Glutamatergic neuron (in vitro differentiated cells): ENCODE measurements around the gene SREBF2. TPM values are rescaled to one million over a fixed set of nuclear protein-coding genes. Genes with fewer than 3 reads are reported as not detected.

Experiments used
- DNase-seq: peaks from one replicate; pipeline ENCODE4 v3.0.0; 2022
- H3K27ac Mint-ChIP-seq: one replicate; pipeline ENCODE4 v1.8.0; 2020; ENCODE audit warnings: mild to moderate bottlenecking, mixed read lengths, inconsistent platforms; ENCODE audit not compliant: unreplicated experiment
- H3K27me3 Mint-ChIP-seq: one replicate; pipeline ENCODE4 v1.8.0; 2020; ENCODE audit warnings: mild to moderate bottlenecking, moderate library complexity, mixed read lengths, inconsistent platforms; ENCODE audit not compliant: unreplicated experiment
- H3K36me3 Mint-ChIP-seq: one replicate; pipeline ENCODE4 v1.8.0; 2020; ENCODE audit warnings: mild to moderate bottlenecking, mixed read lengths, inconsistent platforms; ENCODE audit not compliant: unreplicated experiment
- H3K4me1 Mint-ChIP-seq: one replicate; pipeline ENCODE4 v1.8.0; 2020; ENCODE audit warnings: mild to moderate bottlenecking, low read depth, mixed read lengths, inconsistent platforms; ENCODE audit not compliant: unreplicated experiment
- H3K4me3 Mint-ChIP-seq: one replicate; pipeline ENCODE4 v1.8.0; 2020; ENCODE audit warnings: mild to moderate bottlenecking, mixed read lengths, inconsistent platforms; ENCODE audit not compliant: unreplicated experiment
- H3K9me3 Mint-ChIP-seq: one replicate; pipeline ENCODE4 v1.8.0; 2020; ENCODE audit warnings: mild to moderate bottlenecking, moderate library complexity, mixed read lengths, inconsistent platforms; ENCODE audit not compliant: unreplicated experiment
- CTCF ChIP-seq: fragments of 200-600 bp; sonication (generic); IDR thresholded peaks from one replicate; pipeline ENCODE4 v1.5.0; 2021; ENCODE audit not compliant: partially characterized antibody, unreplicated experiment
- total RNA-seq: library from RNA; stranded (reverse); fragmentation: NEBNext Ultra II Directional; extraction: Animal tissue kit (Norgen Biotek cat#: 25700); gene quantifications from one replicate; pipeline ENCODE4 v1.2.1, GENCODE V29; 2021; ENCODE audit not compliant: unreplicated experiment

Gene SREBF2
- total RNA-seq, 1 donor from 2014 or later, result 291 TPM

- Mint-ChIP-seq H3K4me3 (no peak overlapping the region), H3K36me3 (no peaks in the 10 kb centered on the region), H3K9me3 (peaks cover 19% of the 10 kb centered on the region), H3K4me1 (peaks cover 21% of the 10 kb centered on the region), H3K27me3 (peaks cover 12% of the 10 kb centered on the region), H3K27ac (peak overlapping the region; percentile 62)
- no peak for DNase-seq
- TF ChIP-seq CTCF, result no peak
Measured at GRCh38 chr22:41830174-41830573, 2.7 kb upstream of the SREBF2 start.

- Mint-ChIP-seq H3K4me1 (peaks cover 17% of the 10 kb centered on the region), H3K4me3 (peak overlapping the region; percentile 87), H3K27me3 (peaks cover 12% of the 10 kb centered on the region), H3K36me3 (peaks cover 5% of the 10 kb centered on the region), H3K27ac (peak overlapping the region; percentile 99), H3K9me3 (peaks cover 19% of the 10 kb centered on the region)
- no peak for TF ChIP-seq CTCF
- no peak for DNase-seq
Measured at GRCh38 chr22:41831383-41831782, 1.5 kb upstream of the SREBF2 start.

- H3K4me1 Mint-ChIP-seq, result peaks cover 20% of the 10 kb centered on the region
- H3K9me3 Mint-ChIP-seq, result peaks cover 19% of the 10 kb centered on the region
- H3K27me3 Mint-ChIP-seq, result peaks cover 12% of the 10 kb centered on the region
Measured at GRCh38 chr22:41831828-41832552, 915 bp upstream of the SREBF2 start.

GRCh38 chr22:41833369-41834004 is 582 bp downstream of the SREBF2 start:
- Mint-ChIP-seq H3K27me3 (peaks cover 12% of the 10 kb centered on the region), H3K9me3 (peaks cover 19% of the 10 kb centered on the region), H3K36me3 (peaks cover 12% of the 10 kb centered on the region), H3K4me3 (peak overlapping the region; percentile 98), H3K4me1 (peaks cover 21% of the 10 kb centered on the region), H3K27ac (peak overlapping the region; percentile 96)
- TF ChIP-seq CTCF, result no peak
- DNase-seq, result peak; percentile 60

More at GRCh38 chr22:41831828-41832552, 915 bp upstream of the SREBF2 start:
- no peak for DNase-seq
- TF ChIP-seq CTCF, result no peak
- Mint-ChIP-seq H3K27ac (peak overlapping the region; percentile 99), H3K4me3 (peak overlapping the region; percentile 87), H3K36me3 (peaks cover 6% of the 10 kb centered on the region)
